Measurements from ENCODE around the gene APEH.

The APEH gene

DNA sequence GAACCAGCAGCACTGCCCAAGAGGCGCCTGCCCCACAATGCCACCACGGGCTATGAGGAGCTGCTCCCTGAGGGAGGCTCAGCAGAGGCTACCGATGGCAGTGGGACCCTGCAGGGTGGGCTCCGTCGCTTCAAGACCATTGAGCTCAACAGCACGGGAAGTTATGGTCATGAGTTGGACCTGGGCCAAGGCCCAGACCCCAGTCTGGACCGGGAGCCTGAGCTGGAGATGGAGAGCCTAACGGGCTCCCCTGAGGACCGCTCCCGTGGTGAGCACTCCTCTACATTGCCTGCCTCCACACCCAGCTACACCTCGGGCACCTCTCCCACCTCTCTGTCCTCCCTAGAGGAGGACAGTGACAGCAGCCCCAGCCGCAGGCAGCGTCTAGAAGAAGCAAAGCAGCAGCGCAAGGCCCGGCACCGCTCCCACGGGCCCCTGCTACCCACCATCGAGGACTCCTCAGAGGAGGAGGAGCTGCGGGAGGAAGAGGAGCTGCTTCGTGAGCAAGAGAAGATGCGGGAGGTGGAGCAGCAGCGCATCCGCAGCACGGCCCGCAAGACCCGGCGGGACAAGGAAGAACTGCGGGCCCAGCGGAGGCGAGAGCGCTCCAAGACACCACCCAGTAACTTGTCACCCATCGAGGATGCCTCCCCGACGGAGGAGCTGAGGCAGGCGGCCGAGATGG lies 21.8 kb upstream of the APEH start:
- DNase-seq: no peak

GRCh38 chr3:49652903-49653415 lies 21.2 kb upstream of the APEH start:
- DNase-seq: no peak

DNA sequence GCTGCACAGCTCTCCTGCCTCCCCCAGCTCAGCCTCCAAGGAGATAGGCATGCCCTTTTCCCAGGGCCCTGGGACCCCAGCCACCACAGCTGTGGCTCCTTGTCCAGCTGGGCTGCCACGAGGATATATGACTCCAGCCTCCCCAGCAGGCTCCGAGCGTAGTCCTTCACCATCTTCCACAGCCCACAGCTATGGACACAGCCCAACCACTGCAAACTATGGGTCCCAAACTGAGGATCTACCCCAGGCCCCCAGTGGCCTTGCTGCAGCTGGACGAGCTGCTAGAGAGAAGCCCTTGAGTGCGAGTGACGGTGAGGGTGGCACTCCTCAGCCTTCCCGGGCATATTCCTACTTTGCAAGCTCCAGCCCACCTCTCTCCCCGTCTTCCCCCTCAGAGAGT lies 20.5 kb upstream of the APEH start:
- no peak for DNase-seq

DNA sequence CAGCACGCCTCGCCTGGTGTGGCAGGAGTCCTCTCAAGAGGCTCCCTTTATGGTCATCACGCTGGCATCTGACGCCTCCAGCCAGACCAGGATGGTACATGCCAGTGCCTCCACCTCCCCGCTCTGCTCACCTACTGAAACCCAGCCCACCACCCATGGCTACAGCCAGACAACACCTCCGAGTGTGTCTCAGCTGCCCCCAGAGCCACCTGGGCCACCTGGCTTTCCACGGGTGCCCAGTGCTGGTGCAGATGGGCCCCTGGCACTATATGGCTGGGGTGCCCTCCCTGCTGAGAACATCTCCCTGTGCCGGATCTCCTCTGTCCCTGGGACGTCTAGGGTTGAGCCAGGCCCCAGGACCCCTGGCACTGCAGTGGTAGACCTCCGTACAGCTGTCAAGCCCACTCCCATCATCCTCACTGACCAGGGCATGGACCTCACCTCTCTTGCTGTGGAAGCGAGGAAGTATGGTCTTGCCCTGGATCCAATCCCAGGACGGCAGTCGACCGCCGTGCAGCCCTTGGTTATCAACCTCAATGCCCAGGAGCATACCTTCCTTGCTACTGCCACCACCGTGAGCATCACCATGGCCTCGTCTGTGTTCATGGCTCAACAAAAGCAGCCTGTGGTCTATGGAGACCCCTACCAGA lies 19.9 kb upstream of the APEH start:
- no peak for DNase-seq

- DNase-seq: no peak
Observed at GRCh38 chr3:49654955-49655556, 19.1 kb upstream of the APEH start.

DNA sequence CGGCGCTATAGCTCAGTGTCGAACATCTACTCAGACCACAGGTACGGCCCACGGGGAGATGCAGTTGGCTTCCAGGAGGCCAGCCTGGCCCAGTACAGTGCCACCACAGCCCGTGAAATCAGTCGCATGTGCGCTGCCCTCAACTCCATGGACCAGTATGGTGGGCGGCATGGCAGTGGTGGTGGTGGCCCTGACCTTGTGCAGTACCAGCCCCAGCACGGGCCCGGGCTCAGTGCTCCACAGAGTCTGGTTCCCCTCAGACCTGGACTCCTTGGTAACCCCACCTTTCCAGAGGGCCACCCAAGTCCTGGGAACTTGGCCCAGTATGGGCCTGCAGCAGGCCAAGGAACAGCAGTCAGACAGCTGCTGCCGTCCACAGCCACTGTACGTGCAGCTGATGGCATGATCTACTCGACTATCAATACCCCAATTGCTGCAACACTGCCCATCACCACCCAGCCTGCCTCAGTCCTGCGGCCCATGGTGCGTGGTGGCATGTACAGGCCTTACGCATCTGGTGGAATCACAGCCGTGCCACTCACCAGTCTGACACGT lies 18.3 kb upstream of the APEH start:
- no peak for DNase-seq

DNA sequence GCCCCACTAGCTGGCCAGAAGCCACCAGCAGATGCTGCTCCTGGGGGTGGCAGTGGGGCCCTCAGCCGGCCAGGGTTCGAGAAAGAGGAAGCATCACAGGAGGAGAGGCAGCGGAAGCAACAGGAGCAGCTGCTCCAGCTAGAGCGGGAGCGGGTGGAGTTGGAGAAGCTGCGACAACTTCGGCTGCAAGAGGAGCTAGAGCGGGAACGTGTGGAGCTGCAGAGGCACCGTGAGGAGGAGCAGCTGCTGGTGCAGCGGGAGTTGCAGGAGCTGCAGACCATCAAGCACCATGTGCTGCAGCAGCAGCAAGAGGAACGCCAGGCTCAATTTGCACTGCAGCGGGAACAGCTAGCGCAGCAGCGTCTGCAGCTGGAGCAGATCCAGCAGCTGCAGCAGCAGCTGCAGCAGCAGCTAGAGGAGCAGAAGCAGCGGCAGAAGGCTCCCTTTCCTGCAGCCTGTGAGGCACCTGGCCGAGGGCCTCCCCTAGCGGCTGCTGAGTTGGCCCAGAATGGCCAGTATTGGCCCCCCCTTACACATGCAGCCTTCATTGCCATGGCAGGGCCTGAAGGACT lies 17.5 kb upstream of the APEH start:
- DNase-seq: peak; percentile 46

GRCh38 chr3:49657208-49657915 lies 16.8 kb upstream of the APEH start:
- no peak for DNase-seq

GRCh38 chr3:49658711-49659110 lies 15.4 kb upstream of the APEH start:
- no peak for DNase-seq

DNA sequence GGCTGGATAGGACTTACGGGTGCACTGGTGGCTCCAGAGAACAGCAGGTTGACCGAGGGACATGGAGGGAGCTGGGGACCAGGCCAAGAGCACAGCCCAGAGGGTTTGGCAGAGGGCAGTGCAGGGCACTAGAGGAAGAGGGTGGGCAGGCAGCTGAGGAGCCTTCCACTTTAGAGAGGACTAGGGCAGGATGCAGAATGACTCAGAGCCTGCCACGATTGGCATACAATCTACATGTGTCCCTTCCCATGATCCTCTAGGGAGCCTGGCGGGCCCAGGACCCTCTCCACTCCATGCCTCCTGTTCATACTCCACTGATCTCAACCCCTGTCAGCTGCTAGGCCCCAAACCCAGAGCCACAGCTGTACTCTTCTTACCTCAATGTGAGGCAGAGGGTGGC lies 14.4 kb upstream of the APEH start:
- no peak for DNase-seq

DNA sequence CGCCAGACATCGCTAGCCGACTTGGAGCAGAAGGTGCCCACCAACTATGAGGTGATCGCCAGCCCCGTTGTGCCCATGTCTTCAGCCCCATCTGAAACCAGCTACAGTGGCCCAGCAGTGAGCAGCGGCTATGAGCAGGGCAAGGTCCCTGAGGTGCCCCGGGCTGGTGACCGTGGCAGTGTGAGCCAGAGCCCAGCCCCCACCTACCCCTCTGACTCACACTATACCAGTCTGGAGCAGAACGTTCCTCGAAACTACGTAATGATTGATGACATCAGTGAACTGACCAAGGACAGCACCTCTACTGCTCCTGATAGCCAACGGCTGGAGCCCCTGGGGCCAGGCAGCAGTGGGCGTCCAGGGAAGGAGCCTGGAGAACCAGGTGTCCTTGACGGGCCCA lies 12.9 kb upstream of the APEH start:
- no peak for DNase-seq

- DNase-seq: no peak
Observed at GRCh38 chr3:49662021-49662420, 12.1 kb upstream of the APEH start.

- no peak for DNase-seq
Observed at GRCh38 chr3:49662720-49663413, 11.3 kb upstream of the APEH start.

DNA sequence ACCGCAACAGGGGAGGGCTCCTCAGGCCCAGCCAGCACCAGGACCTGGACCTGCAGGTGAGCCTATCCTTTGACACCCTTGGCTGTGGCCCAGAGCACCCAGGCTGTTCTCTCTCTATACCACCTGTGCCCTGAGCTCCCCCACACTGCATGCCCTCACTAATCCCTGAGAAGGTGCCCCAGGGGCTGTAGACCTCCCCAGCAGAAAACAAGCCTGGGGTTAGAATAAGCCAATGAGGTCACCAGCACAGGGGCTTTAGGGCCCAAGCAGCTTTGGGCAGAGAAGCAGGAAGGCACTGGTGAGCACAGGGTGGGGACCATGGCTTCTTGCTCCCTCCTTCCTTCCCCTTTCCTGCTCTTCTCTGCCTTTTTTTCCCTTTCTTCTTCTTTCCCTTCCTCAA lies 10.3 kb upstream of the APEH start:
- DNase-seq: no peak

DNA sequence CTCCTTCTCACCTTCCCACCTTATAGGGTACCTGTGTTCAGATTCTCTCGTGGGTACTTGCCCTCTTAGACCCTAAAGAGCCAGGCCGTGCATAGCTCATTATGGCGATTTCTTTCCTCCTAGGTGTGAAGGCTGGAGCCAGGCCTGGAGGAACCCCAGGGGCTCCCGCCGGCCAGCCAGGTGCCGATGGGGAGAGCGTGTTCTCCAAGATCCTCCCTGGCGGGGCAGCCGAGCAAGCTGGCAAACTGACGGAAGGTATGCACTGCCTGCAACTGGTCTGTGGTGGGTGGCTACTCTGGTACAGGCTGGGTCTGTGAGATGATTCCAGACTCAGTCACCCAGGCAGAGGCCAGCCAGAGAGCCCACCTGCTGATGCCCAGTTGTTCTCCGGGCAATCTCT lies 9.9 kb upstream of the APEH start:
- no peak for DNase-seq

- DNase-seq: no peak
Observed at GRCh38 chr3:49665822-49666519, 8.2 kb upstream of the APEH start.

DNA sequence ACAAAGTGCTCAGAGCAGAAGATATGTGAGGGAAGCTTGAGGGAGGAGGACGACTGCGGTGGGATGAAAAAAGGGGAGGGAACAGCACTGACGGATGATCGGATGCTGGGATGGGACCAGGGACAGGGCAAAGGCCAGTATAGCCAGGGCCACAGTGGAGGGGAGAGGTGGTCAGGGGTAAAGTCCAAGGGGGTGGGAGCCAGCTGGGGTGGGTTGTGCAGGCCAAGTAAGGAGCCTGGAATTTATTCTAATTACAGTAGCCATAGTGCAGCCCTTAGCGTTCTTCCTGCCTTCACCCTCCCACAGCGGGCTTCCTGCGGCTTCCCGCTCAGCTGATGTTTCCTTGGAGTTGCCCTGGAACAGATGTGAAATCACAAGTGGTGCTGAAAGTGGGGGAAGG lies 7.6 kb upstream of the APEH start:
- DNase-seq: peak; percentile 40

GRCh38 chr3:49667701-49668413 lies 6.3 kb upstream of the APEH start:
- no peak for DNase-seq

- no peak for DNase-seq
Observed at GRCh38 chr3:49668414-49668797, 5.7 kb upstream of the APEH start.

GRCh38 chr3:49668861-49669260 lies 5.3 kb upstream of the APEH start:
- DNase-seq: peak; percentile 15

DNA sequence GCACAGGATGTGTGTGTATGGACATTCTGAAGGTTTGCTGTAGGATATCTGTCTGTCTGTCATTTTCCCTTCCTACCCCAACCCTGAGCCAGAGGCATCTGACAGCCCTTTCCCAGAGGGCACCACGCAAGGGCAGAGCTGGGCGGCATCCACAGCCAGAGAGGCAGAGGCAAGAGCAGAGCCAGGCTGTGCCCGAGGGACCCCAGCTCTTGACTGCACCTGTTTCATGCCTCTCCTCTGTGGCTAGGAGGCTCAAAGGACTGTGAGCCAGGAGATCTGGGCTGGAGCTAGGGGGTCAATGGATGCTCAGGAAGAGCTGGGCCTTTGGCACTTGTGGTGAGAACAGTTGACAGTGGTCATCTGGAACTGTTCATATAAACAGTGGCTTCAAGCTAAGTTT lies 4.8 kb upstream of the APEH start:
- DNase-seq: no peak

Data from fibroblast of skin of right biceps (primary cell).